OCI-LY1 (cell line): ENCODE results near the gene RERE.

ENCODE experiments used
- H2AFZ ChIP-seq: fragments of 200-600 bp; sonication (generic), shearing (Covaris generic); 2 replicates; pipeline ENCODE4 v1.6.0; 2014; ENCODE audit warnings: antibody characterized with exemption, mild to moderate bottlenecking, low read length
- H3F3A ChIP-seq: fragments of 200-600 bp; sonication (generic), shearing (Covaris generic); 2 replicates; pipeline ENCODE4 v1.6.0; 2014; ENCODE audit warnings: mild to moderate bottlenecking, antibody characterized with exemption, low read length, moderate library complexity; ENCODE audit not compliant: insufficient read depth
- H3K27ac ChIP-seq: fragments of 200-600 bp; sonication (generic); 2 replicates; pipeline ENCODE4 v1.5.1; 2014; ENCODE audit warnings: low read length, mixed run types, mild to moderate bottlenecking, low read depth; ENCODE audit not compliant: poor library complexity, severe bottlenecking
- H3K27me3 ChIP-seq: fragments of 200-600 bp; sonication (generic); 2 replicates; pipeline ENCODE4 v1.6.0; 2014; ENCODE audit warnings: antibody characterized with exemption, mild to moderate bottlenecking, low read length, moderate library complexity; ENCODE audit not compliant: insufficient read depth
- H3K36me3 ChIP-seq: fragments of 200-600 bp; sonication (generic); 2 replicates; pipeline ENCODE4 v1.6.1; 2014; ENCODE audit warnings: mild to moderate bottlenecking, antibody characterized with exemption, low read length, moderate library complexity, mixed read lengths; ENCODE audit not compliant: insufficient read depth
- H3K4me1 ChIP-seq: fragments of 200-600 bp; sonication (generic); 2 replicates; pipeline ENCODE4 v1.5.1; 2014; ENCODE audit warnings: mild to moderate bottlenecking, low read length, moderate library complexity; ENCODE audit not compliant: insufficient read depth, severe bottlenecking
- H3K4me2 ChIP-seq: fragments of 200-600 bp; sonication (generic), shearing (Covaris generic); 2 replicates; pipeline ENCODE4 v1.6.1; 2014; ENCODE audit warnings: low read length
- H3K4me3 ChIP-seq: fragments of 200-600 bp; sonication (generic); 2 replicates; pipeline ENCODE4 v1.5.1; 2014; ENCODE audit warnings: low read length, low read depth, mild to moderate bottlenecking, mixed read lengths; ENCODE audit not compliant: poor library complexity, severe bottlenecking
- H3K79me2 ChIP-seq: fragments of 200-600 bp; shearing (Covaris generic); 2 replicates; pipeline ENCODE4 v1.6.1; 2016; ENCODE audit warnings: mixed run types, low read length, mixed read lengths; ENCODE audit not compliant: insufficient read depth
- H3K9ac ChIP-seq: fragments of 200-600 bp; sonication (generic), shearing (Covaris generic); 2 replicates; pipeline ENCODE4 v1.6.1; 2014; ENCODE audit warnings: mild to moderate bottlenecking, low read length, mixed read lengths
- H3K9me2 ChIP-seq: fragments of 200-600 bp; sonication (generic), shearing (Covaris generic); 2 replicates; pipeline ENCODE4 v1.6.1; 2014; ENCODE audit warnings: low read depth, mild to moderate bottlenecking, low read length, mixed read lengths
- H3K9me3 ChIP-seq: fragments of 200-600 bp; shearing (Covaris generic); 2 replicates; pipeline ENCODE4 v1.6.1; 2014; ENCODE audit warnings: low read length, mixed read lengths
- H4K20me1 ChIP-seq: fragments of 200-600 bp; sonication (generic), shearing (Covaris generic); 2 replicates; pipeline ENCODE4 v1.6.0; 2016; ENCODE audit warnings: mild to moderate bottlenecking, low read length; ENCODE audit not compliant: insufficient read depth
- EZH2 ChIP-seq: fragments of 200-600 bp; sonication (generic), shearing (Covaris generic); IDR thresholded peaks from 2 replicates; pipeline ENCODE4 v1.8.0; 2017; ENCODE audit warnings: borderline replicate concordance, mixed run types, mild to moderate bottlenecking, antibody characterized with exemption, low read length, moderate library complexity, mixed read lengths
- TF ChIP-seq, protein P1 (sequence below): fragments of 200-600 bp; sonication (generic), shearing (Covaris generic); IDR thresholded peaks from 2 replicates; pipeline ENCODE4 v1.5.1; 2017; ENCODE audit warnings: mild to moderate bottlenecking, antibody characterized with exemption, low read length, moderate library complexity, mixed read lengths

The RERE gene

DNA sequence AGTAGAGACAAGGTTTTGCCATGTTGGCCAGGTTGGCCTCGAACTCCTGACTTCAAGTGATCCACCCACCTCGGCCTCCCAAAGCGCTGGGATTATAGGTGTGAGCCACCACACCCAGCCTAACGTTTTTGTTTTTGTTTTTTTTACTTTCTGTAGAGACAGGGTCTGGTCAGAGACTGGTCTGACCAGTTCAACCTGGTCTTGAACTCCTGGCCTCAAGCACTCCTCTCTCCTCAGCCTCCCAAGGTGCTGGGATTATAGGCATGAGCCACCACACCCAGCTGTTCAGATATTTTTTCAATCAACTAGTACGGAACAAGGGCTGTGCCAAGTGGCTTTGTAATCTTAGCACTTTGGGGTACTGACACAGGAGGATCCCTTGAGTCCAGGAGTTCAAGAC is 209.5 kb downstream of the RERE start:
- Histone ChIP-seq H3K27ac (no peak overlapping the region), H3K36me3 (no peaks in the 10 kb centered on the region), H3K4me1 (peaks cover 4% of the 10 kb centered on the region), H3K9ac (no peak overlapping the region), H3K4me2 (no peak overlapping the region), H3K9me3 (no peaks in the 10 kb centered on the region), H4K20me1 (no peaks in the 10 kb centered on the region), H3K27me3 (no peaks in the 10 kb centered on the region), H3K4me3 (no peak overlapping the region), H2AFZ (no peak overlapping the region), H3K9me2 (no peaks in the 10 kb centered on the region), H3F3A (peaks cover 3% of the 10 kb centered on the region; the same call in 1 of the 2 replicates), H3K79me2 (no peaks in the 10 kb centered on the region)
- no peak for TF ChIP-seq EZH2
- TF ChIP-seq, protein P1, sequence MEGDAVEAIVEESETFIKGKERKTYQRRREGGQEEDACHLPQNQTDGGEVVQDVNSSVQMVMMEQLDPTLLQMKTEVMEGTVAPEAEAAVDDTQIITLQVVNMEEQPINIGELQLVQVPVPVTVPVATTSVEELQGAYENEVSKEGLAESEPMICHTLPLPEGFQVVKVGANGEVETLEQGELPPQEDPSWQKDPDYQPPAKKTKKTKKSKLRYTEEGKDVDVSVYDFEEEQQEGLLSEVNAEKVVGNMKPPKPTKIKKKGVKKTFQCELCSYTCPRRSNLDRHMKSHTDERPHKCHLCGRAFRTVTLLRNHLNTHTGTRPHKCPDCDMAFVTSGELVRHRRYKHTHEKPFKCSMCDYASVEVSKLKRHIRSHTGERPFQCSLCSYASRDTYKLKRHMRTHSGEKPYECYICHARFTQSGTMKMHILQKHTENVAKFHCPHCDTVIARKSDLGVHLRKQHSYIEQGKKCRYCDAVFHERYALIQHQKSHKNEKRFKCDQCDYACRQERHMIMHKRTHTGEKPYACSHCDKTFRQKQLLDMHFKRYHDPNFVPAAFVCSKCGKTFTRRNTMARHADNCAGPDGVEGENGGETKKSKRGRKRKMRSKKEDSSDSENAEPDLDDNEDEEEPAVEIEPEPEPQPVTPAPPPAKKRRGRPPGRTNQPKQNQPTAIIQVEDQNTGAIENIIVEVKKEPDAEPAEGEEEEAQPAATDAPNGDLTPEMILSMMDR: no peak

DNA sequence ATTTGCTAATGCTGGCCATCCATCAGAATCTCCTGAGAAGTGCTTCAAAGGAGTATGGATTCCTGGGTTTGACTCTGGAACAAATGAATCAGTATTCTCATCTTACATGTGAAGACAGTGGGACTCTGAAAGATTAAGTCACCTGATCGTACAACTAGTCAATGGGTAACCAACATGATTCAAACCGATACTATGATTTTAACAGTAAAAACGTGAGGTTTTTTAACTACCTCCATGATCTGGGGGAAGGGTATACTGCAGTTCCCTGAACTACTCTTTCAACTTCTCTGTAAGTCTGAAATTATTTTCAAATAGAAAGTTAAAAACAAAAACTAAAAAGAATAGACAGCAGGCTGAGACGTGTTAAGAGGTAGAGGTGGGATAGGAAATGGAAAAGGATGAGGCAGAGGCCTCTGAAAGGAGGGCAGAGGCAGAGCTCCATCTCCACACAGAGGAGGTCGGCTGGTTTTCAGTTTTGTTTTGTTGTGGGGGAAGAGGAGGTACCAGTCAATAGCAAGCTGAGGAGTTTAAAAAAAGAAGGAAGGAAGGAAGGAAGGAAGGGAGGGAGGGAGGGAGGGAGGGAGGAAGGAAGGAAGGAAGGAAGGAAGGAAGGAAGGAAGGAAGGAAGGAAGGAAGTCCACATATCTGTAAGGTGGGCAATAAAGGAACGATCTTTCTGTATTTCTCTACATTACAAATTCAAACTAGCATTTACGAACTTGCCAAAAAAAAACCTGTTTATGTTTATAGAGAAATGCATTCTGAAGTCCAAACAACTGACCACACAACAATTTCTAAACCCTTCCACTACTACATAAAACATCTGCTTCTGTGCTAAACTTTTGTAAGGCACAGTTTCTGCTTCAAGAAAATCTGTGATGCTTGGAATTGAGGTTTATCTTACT is 213.1 kb downstream of the RERE start:
- Histone ChIP-seq H3K79me2 (no peaks in the 10 kb centered on the region), H2AFZ (no peak overlapping the region), H3K27me3 (no peaks in the 10 kb centered on the region), H3F3A (peaks cover 3% of the 10 kb centered on the region; the same call in 1 of the 2 replicates), H3K36me3 (no peaks in the 10 kb centered on the region), H3K4me2 (no peak overlapping the region), H4K20me1 (no peaks in the 10 kb centered on the region), H3K9ac (no peak overlapping the region), H3K9me3 (no peaks in the 10 kb centered on the region), H3K9me2 (no peaks in the 10 kb centered on the region), H3K27ac (no peak overlapping the region), H3K4me3 (no peak overlapping the region), H3K4me1 (peaks cover 12% of the 10 kb centered on the region)
- TF ChIP-seq, protein P1: no peak
- TF ChIP-seq EZH2: no peak

DNA sequence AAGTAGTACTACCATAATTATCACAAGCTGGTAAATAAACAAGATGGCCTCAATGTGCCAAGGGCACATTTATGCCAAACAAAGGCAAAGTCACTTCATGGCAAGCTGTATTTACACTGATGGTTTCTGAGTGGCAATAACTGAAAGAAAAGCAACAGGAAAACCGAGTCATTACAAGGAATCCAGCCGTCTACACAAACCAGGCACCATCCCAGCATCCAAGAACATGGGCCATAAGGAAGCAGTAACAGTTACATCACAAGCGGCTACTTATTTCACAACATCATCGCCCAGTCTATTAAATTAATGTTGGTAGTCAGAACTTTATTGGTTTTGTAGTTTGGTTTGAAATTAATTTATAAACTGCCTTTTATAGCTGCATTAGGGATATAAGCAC is 214.2 kb downstream of the RERE start:
- TF ChIP-seq, protein P1: no peak
- TF ChIP-seq EZH2: no peak
- no peak overlapping the region for H3K4me3 ChIP-seq
- H3K27ac ChIP-seq: no peak overlapping the region
- H3K79me2 ChIP-seq: no peaks in the 10 kb centered on the region
- peaks cover 3% of the 10 kb centered on the region; the same call in 1 of the 2 replicates for H3F3A ChIP-seq
- peaks cover 12% of the 10 kb centered on the region for H3K4me1 ChIP-seq
- no peaks in the 10 kb centered on the region for H3K36me3 ChIP-seq
- H3K9ac ChIP-seq: no peak overlapping the region
- H3K9me2 ChIP-seq: no peaks in the 10 kb centered on the region
- no peak overlapping the region for H3K4me2 ChIP-seq
- H4K20me1 ChIP-seq: no peaks in the 10 kb centered on the region
- H2AFZ ChIP-seq: no peak overlapping the region
- no peaks in the 10 kb centered on the region for H3K9me3 ChIP-seq
- no peaks in the 10 kb centered on the region for H3K27me3 ChIP-seq
